Stimulated activated naive CD8-positive, alpha-beta T cell treated with anti-CD3 and anti-CD28 coated beads, Interleukin-15, Interleukin-2, amounts not matched to agents 100 U/mL and 50 U/mL, for 24 hours (primary cell): ENCODE data around the gene DHRS1.

ENCODE experiments used
- ATAC-seq: fragments of 150-1000 bp; cut with Tn5 transposase; one replicate; pipeline ENCODE4 v1.10.0; 2021
- DNase-seq: peaks from one replicate; pipeline ENCODE4 v3.0.0; 2021

DHRS1 gene

GRCh38 chr14:24299255-24300191 lies at the start of gene DHRS1, which contains the start of gene NOP9:
DHRS1 (minus strand) TSS chr14:24299780; CDS start chr14:24299106, 674 bp downstream.
NOP9 (plus strand) TSS chr14:24299850; CDS start chr14:24299955, 105 bp downstream.
- DNase-seq: peak; percentile 96
- peak; percentile 78 for ATAC-seq

DNA sequence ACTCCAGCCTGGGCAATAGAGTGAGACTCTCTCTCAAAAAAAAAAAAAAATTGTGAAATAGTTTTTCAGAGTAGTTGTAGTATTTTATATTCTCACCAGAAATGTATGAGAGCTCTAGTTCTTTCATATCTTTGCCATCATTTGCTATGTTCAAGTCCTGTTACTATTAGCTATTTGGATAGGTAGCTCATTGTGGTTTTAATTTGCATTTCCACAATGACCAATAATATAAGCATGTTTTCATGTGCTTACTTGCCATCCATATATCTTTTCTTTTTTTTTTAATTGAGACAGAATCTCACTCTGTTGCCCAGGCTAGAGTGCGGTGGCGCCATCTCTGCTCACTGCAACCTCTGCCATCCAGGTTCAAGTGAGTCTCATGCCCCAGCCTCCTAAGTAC lies 48.6 kb upstream of the DHRS1 start:
- DNase-seq: no peak

GRCh38 chr14:24347134-24347533 lies 47.6 kb upstream of the DHRS1 start:
- no peak for DNase-seq
- no peak for ATAC-seq

More for the DNA sequence above, 48.6 kb upstream of the DHRS1 start:
- no peak for ATAC-seq

DNA sequence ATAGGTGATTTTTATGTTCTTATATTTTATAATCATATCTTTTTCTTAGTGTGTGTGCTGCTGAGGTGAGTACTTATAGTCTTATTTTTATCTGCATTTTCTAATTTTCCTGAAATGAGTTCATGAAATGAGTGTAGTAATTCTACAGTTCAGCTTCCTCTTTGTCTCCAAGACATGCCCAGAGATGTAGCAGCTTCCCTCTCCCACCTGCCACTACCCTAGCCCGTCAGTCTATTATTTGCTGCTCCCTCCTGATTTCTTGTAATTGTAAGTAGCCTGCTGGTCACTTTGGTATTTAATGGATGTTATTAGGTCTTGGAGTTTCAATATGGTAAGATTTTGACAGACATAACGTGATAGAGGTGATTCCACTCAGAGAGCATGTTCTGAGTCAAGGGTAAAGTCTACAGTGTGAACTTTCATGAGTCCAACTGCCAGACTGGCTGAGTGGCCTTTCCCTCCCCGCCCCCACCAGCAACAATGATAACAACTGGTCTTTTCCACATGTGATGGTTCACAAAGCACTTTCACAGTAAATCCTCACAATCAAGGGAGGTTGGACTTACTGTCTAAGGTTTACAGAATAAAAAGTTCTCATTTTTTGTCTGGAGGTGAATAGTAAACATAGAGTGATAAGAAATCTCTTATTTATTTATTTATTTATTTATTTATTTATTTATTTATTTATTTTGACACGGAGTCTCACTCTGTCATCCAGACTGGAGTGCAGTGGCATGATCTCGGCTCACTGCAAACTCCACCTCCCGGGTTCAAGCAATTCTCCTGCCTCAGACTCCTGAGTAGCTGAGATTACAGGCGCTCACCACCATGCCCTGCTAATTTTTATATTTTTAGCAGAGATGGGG lies 44.4 kb upstream of the DHRS1 start:
- DNase-seq: no peak
- no peak for ATAC-seq

DNA sequence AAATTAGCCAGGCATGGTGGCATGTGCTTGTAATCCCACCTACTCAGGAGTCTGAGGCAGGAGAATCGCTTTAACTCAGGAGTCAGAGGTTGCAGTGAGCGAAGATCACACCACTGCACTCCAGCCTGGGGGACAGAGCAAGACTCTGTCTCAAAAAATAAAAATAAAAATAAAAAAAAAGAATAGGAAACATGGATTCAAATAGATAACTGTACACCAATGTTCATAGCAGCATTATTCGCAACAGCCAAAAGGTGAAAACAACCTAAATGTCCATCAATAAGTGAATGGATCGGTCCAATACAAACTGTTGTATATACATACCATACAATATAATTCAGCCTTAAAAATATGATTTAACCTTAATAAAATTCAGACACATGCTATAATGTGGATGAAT lies 43.3 kb upstream of the DHRS1 start:
- no peak for ATAC-seq
- DNase-seq: no peak

- no peak for ATAC-seq
- DNase-seq: no peak
These were observed 41.0 kb upstream of the DHRS1 start for GRCh38 chr14:24340606-24341005.

GRCh38 chr14:24339284-24340151 lies 39.9 kb upstream of the DHRS1 start, which contains the start of gene RIPK3:
RIPK3 (minus strand) TSS chr14:24339991; CDS start chr14:24339826, 165 bp downstream.
- ATAC-seq (peak; percentile 81), DNase-seq (peak; percentile 70)

DNA sequence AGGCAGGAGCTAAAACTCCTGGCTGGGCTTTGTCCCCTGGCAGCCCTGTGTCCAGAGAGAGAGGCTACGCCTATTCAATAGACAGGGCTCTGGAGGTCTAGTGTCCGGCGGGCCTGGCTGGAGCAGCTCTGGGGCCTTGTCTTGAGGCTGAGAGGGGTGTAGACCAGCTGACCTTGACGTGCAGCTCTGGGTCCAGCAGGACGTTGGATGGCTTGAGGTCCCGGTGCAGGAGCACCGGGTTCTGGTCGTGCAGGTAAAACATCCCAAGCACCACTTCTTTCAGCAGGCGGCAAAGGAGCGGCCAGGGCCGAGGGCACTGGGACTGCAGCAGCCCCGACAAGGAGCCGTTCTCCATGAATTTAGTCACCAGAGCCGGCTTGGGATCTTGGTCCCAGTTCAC lies 39.3 kb upstream of the DHRS1 start:
- no peak for DNase-seq

DNA sequence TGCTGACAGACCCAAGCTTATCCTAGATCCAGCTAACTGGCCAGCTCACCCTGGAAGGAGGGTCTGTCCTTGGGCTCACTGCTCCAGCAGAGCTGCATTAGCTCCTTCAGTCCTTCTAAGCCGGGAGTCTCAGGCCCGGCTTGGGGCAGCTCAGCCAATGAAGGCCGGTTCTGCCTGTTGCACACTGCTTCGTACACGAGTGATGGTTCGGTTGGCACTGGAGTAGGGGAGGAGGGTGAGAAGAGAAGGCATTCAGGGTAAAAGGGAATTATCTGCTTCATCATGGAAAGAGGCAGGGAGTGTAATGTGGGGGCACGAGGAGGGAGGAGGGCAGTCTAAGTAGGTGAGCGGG lies 38.2 kb upstream of the DHRS1 start:
- DNase-seq: no peak

More for the DNA sequence above, 39.3 kb upstream of the DHRS1 start:
- ATAC-seq: no peak

GRCh38 chr14:24337144-24337823 lies 37.7 kb upstream of the DHRS1 start:
- no peak for ATAC-seq
- DNase-seq: no peak

More for the DNA sequence above, 38.2 kb upstream of the DHRS1 start:
- no peak for ATAC-seq

GRCh38 chr14:24335461-24336171 lies 36.0 kb upstream of the DHRS1 start:
- ATAC-seq (no peak), DNase-seq (no peak)

- no peak for ATAC-seq
- DNase-seq: peak; percentile 28
These were observed 35.1 kb upstream of the DHRS1 start, which contains the start of gene ADCY4 for GRCh38 chr14:24334431-24335291. ADCY4 (minus strand) TSS chr14:24335071; CDS start chr14:24334652, 419 bp downstream.

GRCh38 chr14:24332268-24332993 lies 32.9 kb upstream of the DHRS1 start:
- ATAC-seq (peak; percentile 77), DNase-seq (peak; percentile 82)

DNA sequence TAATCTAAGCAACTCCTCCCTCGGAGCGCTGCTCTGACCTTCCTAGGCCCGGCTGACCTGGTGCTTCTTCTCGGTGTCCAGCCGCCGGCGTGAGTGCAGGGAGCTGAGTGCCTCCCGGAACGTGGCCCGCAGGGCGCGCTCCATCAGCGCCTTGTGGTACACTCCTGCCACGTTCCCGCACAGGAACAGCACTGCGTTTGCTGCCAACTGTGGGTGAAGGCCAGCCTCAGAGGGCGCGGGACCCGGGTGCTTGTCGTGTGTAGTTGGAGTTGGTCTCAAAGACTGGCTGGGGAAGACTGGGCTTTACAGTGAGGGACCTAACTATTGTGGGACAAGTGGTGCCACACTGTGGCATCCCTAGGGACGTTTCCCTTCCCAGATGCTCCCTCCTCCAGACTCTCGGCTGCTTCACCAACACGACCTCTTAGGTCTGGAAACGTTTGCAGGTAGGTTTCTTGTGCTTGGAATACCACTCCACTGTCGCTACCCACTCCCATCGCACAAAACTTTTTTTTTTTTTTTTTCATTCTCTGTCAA lies 32.2 kb upstream of the DHRS1 start:
- DNase-seq (no peak), ATAC-seq (no peak)

GRCh38 chr14:24330973-24331674 lies 31.5 kb upstream of the DHRS1 start:
- ATAC-seq: no peak
- DNase-seq: no peak

GRCh38 chr14:24329736-24330135 lies 30.2 kb upstream of the DHRS1 start:
- peak; percentile 60 for ATAC-seq
- DNase-seq: peak; percentile 66

DNA sequence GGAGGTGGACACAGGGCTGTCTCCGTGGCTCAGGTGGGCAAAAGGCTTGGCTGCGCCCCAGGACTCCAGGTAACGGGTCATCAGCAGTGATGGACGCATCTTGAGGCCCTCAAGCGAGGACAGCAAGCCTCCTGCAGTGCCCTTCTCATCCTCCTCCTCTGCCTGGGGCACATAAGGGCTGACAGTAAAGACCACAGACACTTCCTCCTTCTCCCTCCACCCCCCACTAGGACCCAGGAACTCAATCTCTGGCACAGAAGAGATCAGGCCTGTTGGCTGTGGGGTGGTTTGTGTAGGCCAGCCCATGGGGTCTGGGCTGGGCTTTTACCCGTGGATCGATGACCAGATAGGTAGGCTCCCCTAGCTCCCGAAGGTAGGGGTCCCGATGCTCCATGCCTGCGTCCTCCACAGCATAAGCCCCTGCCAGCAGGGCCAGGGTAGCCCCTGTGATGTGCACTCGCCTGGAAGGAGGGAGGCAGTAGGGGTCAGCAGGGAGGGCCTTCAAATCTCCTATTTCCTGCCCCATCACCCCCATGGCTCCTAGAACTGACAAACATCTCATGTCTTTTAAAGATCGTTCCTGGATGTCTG lies 29.6 kb upstream of the DHRS1 start:
- ATAC-seq (no peak), DNase-seq (no peak)
